Stimulated activated CD4-positive, alpha-beta T cell treated with anti-CD3 and anti-CD28 coated beads, Interleukin-15, amount 100 ng/mL, for 48 hours (primary cell): ENCODE measurements around the gene DNMT3B.
"Not testable (repeated sequence)": the region's sequence is repeated elsewhere in the genome, so short reads cannot be mapped to it uniquely, and the experiment has no call there.

Source experiments
- DNase-seq, 2 donors: peaks; one replicate each; pipeline ENCODE4 v3.0.0-alpha.2; 2020; ENCODE audit warnings: low read depth in 2 of 2

DNMT3B gene

GRCh38 chr20:32761831-32762753 is at the start of gene DNMT3B:
TSS of gene DNMT3B (plus strand) at chr20:32762385. CDS start at chr20:32780324, 17,939 bp downstream.
- peak; percentile 33 to 65 for DNase-seq

GRCh38 chr20:32718749-32719348 is 43.3 kb upstream of the DNMT3B start:
- no peak for DNase-seq

GRCh38 chr20:32727683-32728082 is 34.5 kb upstream of the DNMT3B start:
- DNase-seq, result no peak

GRCh38 chr20:32728435-32728834 is 33.8 kb upstream of the DNMT3B start:
- not testable (repeated sequence) for DNase-seq

- not testable (repeated sequence) for DNase-seq
Observed at GRCh38 chr20:32729334-32729733, 32.9 kb upstream of the DNMT3B start.

- DNase-seq, result no peak
Observed at GRCh38 chr20:32731882-32732266, 30.3 kb upstream of the DNMT3B start.

GRCh38 chr20:32737371-32738223 is 24.6 kb upstream of the DNMT3B start:
- DNase-seq, result no peak

- DNase-seq, result no peak
Observed at GRCh38 chr20:32741151-32741550, 21.0 kb upstream of the DNMT3B start.

GRCh38 chr20:32742322-32743236 is 19.6 kb upstream of the DNMT3B start:
- no peak for DNase-seq

GRCh38 chr20:32743237-32744112 is 18.7 kb upstream of the DNMT3B start, which contains the start of gene COMMD7:
TSS of gene COMMD7 (minus strand) at chr20:32743467. CDS start at chr20:32743391, 76 bp downstream.
- peak; percentile 60 to 74 for DNase-seq

- no peak for DNase-seq
Observed at GRCh38 chr20:32749914-32750637, 12.1 kb upstream of the DNMT3B start.

GRCh38 chr20:32751293-32751692 is 10.9 kb upstream of the DNMT3B start:
- DNase-seq, result no peak

- DNase-seq, result no peak
Observed at GRCh38 chr20:32751702-32752457, 10.3 kb upstream of the DNMT3B start.

- DNase-seq, result no peak
Observed at GRCh38 chr20:32752458-32753250, 9.5 kb upstream of the DNMT3B start.

GRCh38 chr20:32753731-32754130 is 8.5 kb upstream of the DNMT3B start:
- no peak for DNase-seq

GRCh38 chr20:32756156-32756555 is 6.0 kb upstream of the DNMT3B start:
- no peak for DNase-seq

GRCh38 chr20:32761417-32761830 is 761 bp upstream of the DNMT3B start:
- no peak for DNase-seq

- no peak for DNase-seq
Observed at GRCh38 chr20:32762754-32763201, 593 bp downstream of the DNMT3B start.
